Right forelimb (tissue), 1 donor: ENCODE data around the gene MARCHF11.

Experiments
- DNase-seq: peaks from one replicate; pipeline ENCODE4 v3.0.0-alpha.2; 2018

MARCHF11 gene

GRCh38 chr5:16049761-16050160 is 129.8 kb downstream of the MARCHF11 start:
- no peak for DNase-seq

GRCh38 chr5:16048132-16048531 is 131.5 kb downstream of the MARCHF11 start:
- no peak for DNase-seq

GRCh38 chr5:16043349-16043965 is 136.1 kb downstream of the MARCHF11 start:
- DNase-seq: no peak

GRCh38 chr5:16037121-16037845 is 142.3 kb downstream of the MARCHF11 start:
- DNase-seq: no peak

- no peak for DNase-seq
These were observed 145.1 kb downstream of the MARCHF11 start for GRCh38 chr5:16034319-16035001.

GRCh38 chr5:16033187-16033925 is 146.2 kb downstream of the MARCHF11 start:
- DNase-seq: no peak

GRCh38 chr5:16028708-16029107 is 150.9 kb downstream of the MARCHF11 start:
- no peak for DNase-seq

GRCh38 chr5:16025681-16026080 is 153.9 kb downstream of the MARCHF11 start:
- DNase-seq: no peak

GRCh38 chr5:16018970-16019369 is 160.6 kb downstream of the MARCHF11 start:
- no peak for DNase-seq

- DNase-seq: no peak
These were observed 161.9 kb downstream of the MARCHF11 start for GRCh38 chr5:16017720-16018119.
